Lung microvascular endothelial cell (primary cell): Measurements from ENCODE around the gene ATG9B. TPM values are rescaled to one million over a fixed set of nuclear protein-coding genes. Genes with fewer than 3 reads are reported as not detected.
"Not testable (repeated sequence)": the region's sequence is repeated elsewhere in the genome, so short reads cannot be mapped to it uniquely, and the experiment has no call there.

Experiments used
- DNase-seq, 2 donors: peaks; one replicate each; pipeline versions ENCODE4 v3.0.0 to v3.0.0-alpha.2; 2010; ENCODE audit warnings: low read depth in 2 of 2
- total RNA-seq: library from RNA; depleted of rRNA; stranded (reverse); fragments of >200 nt; gene quantifications from 2 replicates; pipeline ENCODE4 v1.2.1, GENCODE V29; 2014

Gene ATG9B
- total RNA-seq, 1 donor from 2014 or later: not detected

DNA sequence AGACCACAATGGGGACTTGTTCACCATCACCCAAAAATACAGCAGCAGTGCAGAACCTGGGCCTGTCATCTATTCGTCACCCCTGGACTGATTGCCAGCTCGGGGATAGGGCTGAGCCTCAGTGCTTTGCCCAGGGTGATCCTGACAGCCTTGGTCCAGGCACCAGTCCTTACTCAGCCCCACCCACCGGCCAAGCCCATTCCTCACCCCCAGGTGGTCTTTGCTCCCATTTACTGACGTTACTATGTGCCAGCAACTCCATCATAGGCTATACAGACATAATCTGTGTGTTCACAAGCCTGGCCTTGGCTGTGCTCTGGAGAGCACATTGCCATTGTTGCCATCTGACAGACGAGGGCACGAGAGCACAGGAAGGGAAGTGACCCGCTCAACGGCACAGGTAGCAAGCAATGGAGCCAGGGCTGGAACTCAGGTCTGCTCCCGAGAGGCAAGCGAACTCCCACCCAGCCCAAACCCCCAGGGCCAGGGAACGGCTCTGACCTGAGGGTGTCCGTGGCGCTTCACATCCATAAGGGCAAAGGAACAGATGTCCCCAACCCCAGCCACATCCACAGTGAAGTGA, 6.8 kb downstream of the ATG9B start:
- no peak for DNase-seq

DNA sequence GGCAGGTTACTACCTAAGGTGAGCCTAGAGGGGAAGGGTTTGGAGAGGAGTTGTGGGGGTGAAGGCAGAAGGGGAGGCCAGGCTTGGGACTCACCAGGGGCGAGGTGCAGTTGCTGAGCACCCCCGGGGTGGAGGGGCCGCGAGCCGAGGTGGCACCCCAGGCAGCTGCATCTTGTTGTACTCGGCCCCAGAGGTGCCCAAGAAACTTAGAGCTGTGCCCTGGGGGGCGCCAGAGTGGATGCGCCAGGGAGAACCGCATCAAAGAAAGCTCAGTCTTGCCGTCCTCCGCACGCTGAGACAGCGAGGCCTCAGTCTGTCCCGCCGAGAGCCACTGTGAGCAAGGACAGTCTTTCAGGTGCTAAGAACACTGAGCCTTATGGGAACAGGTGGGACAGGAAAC, 7.4 kb downstream of the ATG9B start:
- DNase-seq: no peak

DNA sequence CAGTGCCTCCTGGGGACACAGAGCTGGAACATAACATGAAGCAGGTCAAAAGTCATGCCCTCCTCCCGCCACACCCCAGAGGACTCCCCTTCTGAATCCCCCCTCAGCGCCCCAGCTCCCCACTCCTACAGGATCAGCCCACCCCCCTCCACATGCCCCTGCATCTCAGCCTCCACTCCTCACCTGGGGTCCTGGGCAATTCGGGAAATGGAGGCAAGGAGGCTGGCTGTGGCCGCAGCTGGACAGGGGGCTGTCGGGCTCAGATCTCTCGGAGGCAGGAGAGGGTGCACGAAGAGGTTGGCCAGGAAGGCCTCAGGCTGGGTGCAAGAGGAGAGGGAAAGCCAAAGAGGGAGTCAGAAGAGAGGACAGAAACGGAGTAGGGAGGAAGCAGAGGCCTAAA, 7.8 kb downstream of the ATG9B start:
- DNase-seq: no peak

DNA sequence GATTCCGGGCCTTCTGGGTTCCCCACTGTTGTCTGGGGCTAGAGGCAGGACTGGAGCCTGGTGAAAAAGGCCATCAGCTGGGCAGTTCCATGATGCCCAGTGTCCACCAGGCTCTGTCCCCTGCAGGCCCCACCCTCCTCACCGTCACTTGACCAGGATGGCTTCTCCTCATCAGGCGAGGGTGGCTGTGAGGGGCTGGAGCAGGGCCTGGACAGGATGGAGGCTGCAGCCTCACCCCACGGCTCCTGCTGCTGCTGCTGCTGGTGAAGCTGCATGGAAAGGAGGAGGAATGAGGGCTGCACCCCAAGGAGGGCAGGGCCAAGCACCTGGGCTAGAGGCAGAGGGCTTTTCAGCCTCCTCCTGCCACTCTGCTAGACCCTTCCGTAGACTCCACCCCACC, 8.3 kb downstream of the ATG9B start:
- DNase-seq: no peak

DNA sequence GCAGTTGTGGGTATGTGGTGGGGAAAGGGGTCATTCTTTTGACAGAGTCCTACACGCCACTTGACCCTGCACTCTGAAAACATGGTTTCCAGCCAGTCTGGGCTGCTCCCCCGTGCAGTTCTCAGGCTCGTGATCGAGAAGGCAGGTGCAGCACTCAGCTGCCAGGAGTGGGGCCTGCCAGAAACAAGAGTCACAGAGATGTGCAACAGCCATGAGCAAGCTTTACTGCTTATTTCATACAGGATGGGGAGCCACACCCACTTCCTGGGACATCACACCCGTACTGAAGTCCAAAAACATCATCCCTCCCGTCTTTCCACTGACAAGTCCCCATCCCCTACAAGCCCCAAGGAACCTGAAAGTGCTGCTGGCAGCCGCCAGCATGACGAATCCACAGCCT, 9.3 kb downstream of the ATG9B start:
- no peak for DNase-seq

DNA sequence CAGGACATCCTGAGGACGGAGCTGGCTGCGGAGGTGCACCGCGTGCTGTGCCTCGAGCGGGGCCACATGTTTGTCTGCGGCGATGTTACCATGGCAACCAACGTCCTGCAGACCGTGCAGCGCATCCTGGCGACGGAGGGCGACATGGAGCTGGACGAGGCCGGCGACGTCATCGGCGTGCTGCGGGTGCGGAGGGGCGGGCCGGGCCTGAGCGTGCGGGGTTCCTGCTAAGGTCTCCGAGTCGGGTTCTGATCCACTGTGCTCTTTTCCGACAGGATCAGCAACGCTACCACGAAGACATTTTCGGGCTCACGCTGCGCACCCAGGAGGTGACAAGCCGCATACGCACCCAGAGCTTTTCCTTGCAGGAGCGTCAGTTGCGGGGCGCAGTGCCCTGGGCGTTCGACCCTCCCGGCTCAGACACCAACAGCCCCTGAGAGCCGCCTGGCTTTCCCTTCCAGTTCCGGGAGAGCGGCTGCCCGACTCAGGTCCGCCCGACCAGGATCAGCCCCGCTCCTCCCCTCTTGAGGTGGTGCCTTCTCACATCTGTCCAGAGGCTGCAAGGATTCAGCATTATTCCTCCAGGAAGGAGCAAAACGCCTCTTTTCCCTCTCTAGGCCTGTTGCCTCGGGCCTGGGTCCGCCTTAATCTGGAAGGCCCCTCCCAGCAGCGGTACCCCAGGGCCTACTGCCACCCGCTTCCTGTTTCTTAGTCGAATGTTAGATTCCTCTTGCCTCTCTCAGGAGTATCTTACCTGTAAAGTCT, 10.4 kb downstream of the ATG9B start:
- peak in 1 of 2 donors; percentile 58 for DNase-seq

DNA sequence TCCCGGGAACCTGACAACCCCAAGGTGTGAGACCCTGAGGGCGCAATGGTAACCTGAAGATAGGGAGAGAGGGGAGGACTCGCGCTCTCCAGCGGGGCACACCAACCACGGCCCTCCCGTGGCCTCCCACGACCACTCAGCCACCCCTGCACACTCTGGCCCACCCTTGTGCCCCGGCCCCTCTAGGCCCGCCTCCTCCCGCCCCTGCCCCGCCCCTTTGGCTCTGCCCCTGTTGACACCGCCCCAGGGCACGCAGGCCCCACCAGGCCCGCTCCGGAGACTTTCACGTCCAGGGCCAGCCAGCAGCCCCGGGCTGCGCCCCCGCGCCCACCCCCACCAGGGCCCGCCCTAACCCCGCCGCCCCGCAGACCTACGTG, 10.9 kb downstream of the ATG9B start:
- no peak for DNase-seq

DNA sequence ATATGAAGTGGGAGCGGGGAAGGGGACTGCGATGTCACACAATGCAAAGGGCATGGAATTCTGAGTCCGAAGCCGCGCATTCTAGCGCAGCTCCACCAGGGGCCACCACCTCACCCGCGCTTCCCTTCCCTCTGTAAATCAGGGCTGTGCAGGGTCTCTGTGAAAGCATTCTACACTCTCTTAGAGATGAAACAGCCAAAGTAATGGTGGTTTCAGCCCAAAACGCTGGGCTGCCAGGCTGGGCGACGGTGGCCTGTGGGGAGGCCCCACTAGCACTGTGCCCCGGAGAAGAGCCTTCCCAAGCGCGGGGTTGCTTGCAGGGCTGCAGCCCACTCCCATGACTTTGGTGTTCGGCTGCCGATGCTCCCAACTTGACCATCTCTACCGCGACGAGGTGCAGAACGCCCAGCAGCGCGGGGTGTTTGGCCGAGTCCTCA, 11.4 kb downstream of the ATG9B start:
- DNase-seq: peak; percentile 18 to 60

DNA sequence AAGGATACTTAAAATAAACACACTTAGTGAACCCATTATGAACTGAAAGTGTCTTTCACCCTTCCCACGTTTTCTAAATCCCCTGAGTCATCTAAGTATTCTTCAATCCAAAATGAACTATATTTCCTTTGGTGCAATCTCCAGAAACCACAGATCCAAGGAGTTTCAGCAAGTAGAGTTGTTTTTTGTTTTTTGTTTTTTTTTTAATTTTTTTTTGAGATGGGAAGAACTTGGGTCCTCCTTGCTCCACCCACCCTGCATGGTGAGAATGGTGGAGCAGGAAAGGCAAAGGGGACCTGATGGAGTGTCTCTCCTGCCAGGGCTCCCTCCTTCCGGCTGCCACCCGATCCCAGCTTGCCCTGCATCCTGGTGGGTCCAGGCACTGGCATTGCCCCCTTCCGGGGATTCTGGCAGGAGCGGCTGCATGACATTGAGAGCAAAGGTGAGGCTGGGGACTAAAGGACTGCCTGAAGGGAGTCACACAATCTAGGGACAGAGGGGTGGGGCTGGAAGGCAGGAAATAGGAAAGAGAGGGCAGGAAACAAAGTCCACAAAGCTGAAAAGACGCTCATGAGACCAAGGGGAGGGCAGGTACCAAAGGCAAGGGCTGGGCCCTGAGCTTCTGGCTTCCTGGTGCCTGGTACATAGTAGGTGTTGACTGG, 12.1 kb downstream of the ATG9B start:
- DNase-seq: peak in 1 of 2 donors; percentile 20

DNA sequence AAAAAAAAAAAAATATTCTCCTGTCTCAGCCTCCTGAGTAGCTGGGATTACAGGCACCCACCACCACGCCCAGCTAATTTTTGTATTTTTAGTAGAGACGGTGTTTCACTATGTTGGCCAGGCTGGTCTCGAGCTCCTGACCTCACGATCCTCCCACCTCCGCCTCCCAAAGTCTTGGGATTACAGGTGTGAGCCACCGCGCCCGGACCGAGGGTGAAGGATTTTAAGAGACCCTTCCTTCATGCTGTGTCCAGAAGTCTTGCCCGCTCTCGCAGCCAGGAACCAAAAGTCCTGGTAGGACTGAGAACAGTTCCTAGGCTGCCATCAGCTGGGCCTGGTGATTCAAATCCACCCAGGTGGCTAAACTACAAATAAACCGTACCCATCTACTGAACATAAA, 12.7 kb downstream of the ATG9B start:
- not testable (repeated sequence) for DNase-seq

DNA sequence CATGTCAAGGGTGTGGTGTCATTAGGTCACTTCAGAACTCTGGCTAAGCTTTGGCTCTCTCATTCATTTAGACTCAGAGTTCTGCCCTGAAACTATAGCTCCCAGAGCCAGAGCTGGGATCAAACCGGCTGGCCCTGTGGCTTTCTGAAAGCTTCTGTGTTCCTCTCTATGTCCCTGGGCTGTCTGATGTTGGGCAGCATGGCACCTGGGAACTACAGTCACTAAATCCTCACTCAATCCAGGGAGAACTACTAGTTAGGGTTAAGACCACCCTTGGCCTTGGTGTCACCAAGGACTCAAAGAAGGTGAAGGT, 13.2 kb downstream of the ATG9B start:
- DNase-seq: no peak

DNA sequence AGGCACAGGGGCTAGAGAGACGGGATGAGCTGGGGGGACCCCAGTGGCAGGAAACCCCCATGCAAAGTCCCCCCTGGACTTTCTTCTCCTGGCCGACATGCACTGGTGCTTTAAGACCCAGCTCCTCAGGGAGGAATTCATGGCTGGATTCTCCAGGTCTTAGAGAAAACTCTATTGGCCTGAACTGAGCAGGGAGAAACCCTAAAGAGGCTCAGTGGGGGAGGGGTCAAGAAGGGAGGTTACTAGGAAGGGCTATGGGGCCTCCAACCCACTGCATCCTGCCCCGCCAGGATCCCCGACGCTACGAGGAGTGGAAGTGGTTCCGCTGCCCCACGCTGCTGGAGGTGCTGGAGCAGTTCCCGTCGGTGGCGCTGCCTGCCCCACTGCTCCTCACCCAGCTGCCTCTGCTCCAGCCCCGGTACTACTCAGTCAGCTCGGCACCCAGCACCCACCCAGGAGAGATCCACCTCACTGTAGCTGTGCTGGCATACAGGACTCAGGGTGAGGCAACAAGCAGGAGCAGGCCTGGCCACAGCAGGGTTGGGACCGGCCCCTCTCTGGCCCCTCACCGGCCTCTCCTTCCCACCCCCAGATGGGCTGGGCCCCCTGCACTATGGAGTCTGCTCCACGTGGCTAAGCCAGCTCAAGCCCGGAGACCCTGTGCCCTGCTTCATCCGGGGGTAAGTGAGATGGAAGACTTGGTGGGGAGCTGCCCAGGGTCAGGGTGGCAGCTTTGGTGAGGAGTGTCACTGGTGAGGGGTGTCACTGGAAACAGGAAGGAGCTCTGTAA, 13.8 kb downstream of the ATG9B start:
- no peak for DNase-seq

DNA sequence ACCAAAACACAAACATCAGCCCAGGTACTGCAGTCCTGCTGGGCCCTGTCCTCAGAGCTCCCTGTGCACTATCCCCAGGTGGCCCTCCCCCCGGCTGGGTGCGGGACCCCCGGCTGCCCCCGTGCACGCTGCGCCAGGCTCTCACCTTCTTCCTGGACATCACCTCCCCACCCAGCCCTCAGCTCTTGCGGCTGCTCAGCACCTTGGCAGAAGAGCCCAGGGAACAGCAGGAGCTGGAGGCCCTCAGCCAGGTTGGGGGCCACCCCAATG, 14.3 kb downstream of the ATG9B start:
- no peak for DNase-seq

DNA sequence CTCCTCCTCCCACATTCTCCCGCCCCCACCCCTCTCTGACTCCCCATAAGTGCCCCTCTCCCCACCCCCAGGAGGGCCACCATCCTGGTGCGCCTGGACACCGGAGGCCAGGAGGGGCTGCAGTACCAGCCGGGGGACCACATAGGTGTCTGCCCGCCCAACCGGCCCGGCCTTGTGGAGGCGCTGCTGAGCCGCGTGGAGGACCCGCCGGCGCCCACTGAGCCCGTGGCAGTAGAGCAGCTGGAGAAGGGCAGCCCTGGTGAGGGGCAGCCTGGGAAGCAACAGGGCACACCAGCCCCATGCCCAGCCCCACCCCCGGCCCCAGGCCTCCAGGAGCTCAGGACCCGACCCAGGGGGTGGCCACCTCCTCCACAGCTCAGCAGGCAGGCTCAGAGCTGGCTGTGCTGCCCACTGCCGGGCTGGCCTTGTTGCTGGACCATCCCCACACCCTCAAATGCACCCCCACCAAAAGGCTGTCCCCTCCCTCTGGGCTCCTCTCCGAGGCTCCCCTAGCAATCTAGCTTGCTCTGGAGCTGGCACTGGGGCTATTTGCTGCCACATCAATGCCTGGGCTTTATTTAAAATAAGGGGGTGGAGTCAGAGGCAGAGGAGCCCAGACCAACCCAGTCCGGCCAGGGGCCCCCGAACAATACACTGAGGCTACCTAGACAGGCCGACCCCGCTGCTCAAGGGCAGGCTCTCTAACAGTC, 14.8 kb downstream of the ATG9B start:
- no peak for DNase-seq

DNA sequence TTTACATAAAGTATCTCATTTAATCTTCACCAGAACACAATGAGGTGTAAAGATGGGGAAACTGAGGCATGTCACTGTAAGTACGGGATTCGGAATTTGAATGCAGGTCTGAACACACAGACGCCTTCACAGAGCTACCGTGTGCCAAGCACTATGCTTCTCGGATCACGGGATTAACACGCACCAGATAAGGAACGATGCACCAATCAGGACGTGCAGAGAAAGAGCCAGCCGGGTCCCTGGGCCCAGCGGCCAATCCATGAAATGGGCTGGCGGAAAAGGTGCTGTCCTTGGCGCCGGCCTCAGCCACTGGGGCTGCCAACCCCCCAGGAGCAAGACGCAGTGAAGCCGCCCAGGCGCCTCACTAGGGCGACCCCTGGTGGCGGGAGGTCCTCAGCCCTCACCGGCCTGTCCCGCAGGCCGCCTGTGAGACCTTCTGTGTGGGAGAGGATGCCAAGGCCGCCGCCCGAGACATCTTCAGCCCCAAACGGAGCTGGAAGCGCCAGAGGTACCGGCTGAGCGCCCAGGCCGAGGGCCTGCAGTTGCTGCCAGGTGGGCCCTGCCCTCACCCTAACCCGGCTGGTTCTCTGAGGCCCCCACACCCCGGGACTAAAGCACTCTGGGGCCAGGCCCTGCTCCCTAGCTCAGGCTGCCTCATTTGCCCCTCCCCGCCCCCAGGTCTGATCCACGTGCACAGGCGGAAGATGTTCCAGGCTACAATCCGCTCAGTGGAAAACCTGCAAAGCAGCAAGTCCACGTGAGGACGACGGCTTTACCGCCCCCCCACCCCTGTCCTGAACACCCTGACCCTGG, 15.6 kb downstream of the ATG9B start:
- peak; percentile 75 to 76 for DNase-seq

DNA sequence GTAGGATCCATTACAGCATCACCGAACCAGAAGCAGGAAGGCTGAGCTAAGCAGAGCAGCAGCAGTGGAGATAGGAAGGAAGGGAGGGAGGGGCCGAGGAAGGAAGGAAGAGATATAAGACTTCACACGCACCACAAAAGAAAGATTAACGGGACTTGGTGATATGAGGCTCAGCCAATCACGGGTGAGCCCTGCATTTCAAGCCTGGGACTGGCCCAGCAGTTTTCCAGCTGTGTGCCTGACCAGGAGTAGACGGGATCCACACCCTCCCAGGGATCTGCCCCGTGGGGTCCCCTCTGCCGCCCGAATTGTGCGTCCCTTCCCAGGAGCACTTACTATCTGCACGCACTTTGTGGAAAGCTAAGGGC, 16.2 kb downstream of the ATG9B start:
- peak; percentile 84 to 89 for DNase-seq

DNA sequence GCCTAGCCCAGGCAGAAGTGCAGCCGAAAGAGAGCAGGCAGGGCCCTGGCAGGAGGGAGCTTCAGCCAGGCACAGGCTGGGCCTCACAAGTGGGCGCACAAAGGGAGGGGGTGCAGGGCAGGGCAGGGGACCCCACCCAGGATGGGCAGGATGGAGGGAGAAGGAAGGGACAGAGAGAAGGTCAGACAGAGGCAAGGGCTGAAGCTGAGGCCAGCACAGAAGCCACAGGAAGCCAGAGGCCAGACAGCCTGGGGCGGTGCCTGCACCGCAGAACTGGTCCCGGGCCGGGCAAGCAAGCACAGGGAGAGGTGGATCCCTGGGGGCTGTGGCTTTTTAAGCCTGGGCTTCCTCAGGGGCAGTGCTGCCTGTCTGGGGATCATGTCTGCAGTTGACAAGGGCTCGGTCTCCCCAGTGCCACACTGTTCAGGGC, 16.8 kb downstream of the ATG9B start:
- DNase-seq: peak; percentile 42 to 44

DNA sequence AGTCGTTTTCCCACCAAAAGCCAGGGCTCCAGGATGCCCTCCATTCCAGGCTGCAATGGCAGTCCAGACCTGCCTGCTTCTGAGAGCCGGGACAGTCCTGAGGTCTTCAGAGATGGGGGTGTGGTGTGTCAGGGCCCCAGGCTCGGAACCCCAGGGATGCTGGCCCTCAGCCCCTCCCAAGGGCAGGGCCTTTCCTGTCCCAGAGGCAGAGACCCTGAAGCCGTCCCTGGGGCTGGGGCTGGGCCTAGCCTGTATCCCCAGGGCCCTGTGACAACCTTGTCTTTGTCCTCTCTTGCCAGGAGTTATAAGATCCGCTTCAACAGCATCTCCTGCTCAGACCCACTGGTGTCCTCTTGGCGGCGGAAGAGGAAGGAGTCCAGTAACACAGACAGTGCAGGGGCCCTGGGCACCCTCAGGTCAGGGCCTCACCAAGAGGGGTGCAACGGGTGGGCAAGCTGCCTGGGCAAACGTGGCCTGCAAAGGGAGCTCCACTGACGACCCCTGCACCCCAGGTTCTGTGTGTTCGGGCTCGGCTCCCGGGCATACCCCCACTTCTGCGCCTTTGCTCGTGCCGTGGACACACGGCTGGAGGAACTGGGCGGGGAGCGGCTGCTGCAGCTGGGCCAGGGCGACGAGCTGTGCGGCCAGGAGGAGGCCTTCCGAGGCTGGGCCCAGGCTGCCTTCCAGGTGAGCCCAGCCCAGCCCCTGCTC, 17.5 kb downstream of the ATG9B start:
- DNase-seq: no peak

DNA sequence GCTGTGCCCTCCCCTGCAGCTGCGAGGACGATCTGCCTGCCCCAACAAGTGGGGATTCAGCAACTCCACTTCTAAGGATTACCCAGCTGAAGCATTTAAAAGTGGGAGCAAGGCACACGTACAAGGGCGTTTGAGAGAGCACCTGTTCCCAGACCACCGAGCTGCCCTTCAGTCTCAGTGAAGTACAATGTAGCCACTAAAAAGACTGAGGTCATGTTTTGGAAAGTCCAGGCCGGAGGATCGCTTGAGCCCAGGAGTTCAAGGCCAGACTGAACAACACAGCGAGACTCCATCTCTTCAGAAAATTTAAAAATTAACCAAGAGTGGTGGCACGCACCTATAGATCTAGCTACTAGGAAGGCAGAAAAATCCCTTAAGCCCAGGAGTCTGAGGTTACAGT, 18.7 kb downstream of the ATG9B start:
- DNase-seq: no peak

DNA sequence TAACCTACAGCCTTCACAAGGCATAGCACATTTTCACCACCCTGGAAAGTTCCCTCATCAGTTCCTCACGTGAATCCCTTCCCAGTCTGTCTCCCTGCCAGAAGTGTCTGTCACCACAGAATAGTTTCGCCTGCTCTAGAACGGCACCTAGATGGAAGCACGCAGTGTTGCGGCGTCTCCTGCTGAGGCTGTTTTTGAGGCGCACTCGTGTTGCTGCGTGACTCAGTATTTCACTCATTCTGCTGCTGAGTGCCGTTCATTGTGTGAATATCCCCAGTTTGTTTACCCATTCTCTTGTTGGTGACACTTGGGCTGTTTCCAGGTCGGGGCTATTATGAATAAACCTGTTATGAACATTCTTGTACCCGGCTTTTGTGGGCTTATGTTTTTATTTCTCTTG, 20.7 kb downstream of the ATG9B start:
- DNase-seq: peak; percentile 87 to 93
